ENCODE results near the gene MCF2L2.

DNA sequence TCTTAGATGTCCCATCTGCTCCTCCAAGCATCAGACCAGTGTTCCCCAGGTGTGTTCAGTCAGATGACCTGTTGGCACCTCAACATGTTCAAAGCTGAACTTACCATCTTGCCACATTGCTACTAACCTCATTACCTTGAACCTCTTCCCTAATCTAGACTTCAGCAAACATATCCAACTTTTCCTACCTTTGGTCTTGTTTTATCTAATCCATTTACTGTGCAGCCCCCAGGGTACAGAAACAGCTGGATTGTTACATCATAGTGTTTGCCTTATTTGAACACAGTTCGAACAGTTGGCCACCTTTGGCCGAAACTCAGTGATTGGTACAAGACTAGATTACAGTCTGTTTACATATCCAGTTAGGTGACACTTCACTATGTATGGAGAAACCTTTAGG, 36.1 kb upstream of the MCF2L2 start:
- TF ChIP-seq, protein P1, sequence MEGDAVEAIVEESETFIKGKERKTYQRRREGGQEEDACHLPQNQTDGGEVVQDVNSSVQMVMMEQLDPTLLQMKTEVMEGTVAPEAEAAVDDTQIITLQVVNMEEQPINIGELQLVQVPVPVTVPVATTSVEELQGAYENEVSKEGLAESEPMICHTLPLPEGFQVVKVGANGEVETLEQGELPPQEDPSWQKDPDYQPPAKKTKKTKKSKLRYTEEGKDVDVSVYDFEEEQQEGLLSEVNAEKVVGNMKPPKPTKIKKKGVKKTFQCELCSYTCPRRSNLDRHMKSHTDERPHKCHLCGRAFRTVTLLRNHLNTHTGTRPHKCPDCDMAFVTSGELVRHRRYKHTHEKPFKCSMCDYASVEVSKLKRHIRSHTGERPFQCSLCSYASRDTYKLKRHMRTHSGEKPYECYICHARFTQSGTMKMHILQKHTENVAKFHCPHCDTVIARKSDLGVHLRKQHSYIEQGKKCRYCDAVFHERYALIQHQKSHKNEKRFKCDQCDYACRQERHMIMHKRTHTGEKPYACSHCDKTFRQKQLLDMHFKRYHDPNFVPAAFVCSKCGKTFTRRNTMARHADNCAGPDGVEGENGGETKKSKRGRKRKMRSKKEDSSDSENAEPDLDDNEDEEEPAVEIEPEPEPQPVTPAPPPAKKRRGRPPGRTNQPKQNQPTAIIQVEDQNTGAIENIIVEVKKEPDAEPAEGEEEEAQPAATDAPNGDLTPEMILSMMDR (IDR thresholded peaks at IDR 0.05 in 2 of 3, conservative IDR thresholded peaks at IDR 0.05 in 1 of 3; ENCODE audit: insufficient read depth in 2 of 3, low read depth in 1 of 3, low read length in 3 of 3): no peak
- no peak for TF ChIP-seq POLR2AphosphoS5 (IDR thresholded peaks at IDR 0.05; ENCODE audit: control insufficient read depth, insufficient read depth, low read depth, low read length)
- TF ChIP-seq, protein P2, sequence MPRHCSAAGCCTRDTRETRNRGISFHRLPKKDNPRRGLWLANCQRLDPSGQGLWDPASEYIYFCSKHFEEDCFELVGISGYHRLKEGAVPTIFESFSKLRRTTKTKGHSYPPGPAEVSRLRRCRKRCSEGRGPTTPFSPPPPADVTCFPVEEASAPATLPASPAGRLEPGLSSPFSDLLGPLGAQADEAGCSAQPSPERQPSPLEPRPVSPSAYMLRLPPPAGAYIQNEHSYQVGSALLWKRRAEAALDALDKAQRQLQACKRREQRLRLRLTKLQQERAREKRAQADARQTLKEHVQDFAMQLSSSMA (CRISPR knock-in tag; IDR thresholded peaks at IDR 0.05): no peak
- TF ChIP-seq, protein P3, sequence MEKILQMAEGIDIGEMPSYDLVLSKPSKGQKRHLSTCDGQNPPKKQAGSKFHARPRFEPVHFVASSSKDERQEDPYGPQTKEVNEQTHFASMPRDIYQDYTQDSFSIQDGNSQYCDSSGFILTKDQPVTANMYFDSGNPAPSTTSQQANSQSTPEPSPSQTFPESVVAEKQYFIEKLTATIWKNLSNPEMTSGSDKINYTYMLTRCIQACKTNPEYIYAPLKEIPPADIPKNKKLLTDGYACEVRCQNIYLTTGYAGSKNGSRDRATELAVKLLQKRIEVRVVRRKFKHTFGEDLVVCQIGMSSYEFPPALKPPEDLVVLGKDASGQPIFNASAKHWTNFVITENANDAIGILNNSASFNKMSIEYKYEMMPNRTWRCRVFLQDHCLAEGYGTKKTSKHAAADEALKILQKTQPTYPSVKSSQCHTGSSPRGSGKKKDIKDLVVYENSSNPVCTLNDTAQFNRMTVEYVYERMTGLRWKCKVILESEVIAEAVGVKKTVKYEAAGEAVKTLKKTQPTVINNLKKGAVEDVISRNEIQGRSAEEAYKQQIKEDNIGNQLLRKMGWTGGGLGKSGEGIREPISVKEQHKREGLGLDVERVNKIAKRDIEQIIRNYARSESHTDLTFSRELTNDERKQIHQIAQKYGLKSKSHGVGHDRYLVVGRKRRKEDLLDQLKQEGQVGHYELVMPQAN (IDR thresholded peaks at IDR 0.05; ENCODE audit: borderline replicate concordance): no peak
- TF ChIP-seq MBD2 (IDR thresholded peaks at IDR 0.05; ENCODE audit: borderline replicate concordance, low read depth): no peak
- TF ChIP-seq ZBTB1 (CRISPR knock-in tag; IDR thresholded peaks at IDR 0.05; ENCODE audit: borderline replicate concordance, low read depth): no peak
- no peak for TF ChIP-seq SREBF2 (CRISPR knock-in tag; IDR thresholded peaks at IDR 0.05)
- TF ChIP-seq POLR3A (IDR thresholded peaks at IDR 0.05; ENCODE audit: borderline replicate concordance, extremely low read depth, insufficient read depth, insufficient read length): no peak
